ENCODE results near the gene BTAF1.

BTAF1 gene

DNA sequence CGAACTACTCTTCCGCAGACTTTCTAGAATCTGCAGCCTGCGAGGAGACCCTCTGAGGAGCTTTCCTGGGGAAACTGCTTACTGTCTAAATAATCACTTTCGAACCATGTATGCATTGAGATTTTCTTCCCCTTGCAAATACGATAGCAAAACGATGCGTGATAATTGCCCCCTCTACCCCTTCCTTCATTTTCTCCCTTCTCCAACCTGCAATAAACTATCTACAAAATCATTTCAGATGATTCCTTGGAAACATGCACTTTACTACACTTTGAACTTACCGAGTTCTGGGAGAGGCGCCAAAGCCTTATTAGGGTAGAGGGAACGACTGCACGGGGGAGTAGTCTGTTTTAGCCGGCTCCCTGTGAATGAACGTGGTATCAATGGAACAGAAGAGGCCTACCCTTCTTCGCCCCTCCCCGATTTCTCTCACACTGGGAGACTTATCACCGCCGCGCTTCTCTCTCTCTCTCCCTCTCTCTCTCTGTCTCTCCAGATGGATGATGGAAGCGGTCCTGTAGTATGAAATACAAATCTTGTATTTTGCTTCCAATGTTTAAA is 14.4 kb upstream of the BTAF1 start, which contains the start of gene FGFBP3:
Gene FGFBP3, minus strand, starts transcription at position 370 of the 561 bp plus-strand sequence. CDS start 517 bp downstream, outside the sequence.
- peak within 1 kb of the TSS; percentile 65 for H3K4me3 ChIP-seq (replicated peaks; ENCODE audit: low read depth, low read length)
- TF ChIP-seq, protein P1, sequence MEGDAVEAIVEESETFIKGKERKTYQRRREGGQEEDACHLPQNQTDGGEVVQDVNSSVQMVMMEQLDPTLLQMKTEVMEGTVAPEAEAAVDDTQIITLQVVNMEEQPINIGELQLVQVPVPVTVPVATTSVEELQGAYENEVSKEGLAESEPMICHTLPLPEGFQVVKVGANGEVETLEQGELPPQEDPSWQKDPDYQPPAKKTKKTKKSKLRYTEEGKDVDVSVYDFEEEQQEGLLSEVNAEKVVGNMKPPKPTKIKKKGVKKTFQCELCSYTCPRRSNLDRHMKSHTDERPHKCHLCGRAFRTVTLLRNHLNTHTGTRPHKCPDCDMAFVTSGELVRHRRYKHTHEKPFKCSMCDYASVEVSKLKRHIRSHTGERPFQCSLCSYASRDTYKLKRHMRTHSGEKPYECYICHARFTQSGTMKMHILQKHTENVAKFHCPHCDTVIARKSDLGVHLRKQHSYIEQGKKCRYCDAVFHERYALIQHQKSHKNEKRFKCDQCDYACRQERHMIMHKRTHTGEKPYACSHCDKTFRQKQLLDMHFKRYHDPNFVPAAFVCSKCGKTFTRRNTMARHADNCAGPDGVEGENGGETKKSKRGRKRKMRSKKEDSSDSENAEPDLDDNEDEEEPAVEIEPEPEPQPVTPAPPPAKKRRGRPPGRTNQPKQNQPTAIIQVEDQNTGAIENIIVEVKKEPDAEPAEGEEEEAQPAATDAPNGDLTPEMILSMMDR (IDR thresholded peaks at IDR 0.05; ENCODE audit: low read length, missing control alignments), result no peak
- DNase-seq (ENCODE audit: low read depth), result peak; percentile 51

DNA sequence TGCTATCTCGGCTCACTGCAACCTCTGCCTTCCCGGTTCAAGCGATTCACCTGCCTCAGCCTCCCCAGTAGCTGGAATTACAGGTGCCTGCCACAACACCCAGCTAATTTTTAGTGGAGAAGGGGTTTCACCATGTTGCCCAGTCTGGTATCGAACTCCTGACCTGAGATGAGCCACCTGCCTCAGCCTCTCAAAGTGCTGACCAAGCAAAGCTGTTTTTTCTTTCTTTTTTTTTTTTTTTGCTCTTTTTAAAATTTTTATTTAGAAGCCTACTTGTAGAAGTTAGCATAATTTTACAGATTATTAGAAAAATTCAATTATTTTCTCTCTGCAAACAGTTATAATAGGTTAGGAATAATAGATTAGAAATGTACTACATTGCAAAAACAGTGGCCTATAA is 13.1 kb upstream of the BTAF1 start:
- no peak for DNase-seq (ENCODE audit: low read depth)
- TF ChIP-seq, protein P1 (IDR thresholded peaks at IDR 0.05; ENCODE audit: low read length, missing control alignments), result no peak
- no peak overlapping the region for H3K4me3 ChIP-seq (replicated peaks; ENCODE audit: low read depth, low read length)

DNA sequence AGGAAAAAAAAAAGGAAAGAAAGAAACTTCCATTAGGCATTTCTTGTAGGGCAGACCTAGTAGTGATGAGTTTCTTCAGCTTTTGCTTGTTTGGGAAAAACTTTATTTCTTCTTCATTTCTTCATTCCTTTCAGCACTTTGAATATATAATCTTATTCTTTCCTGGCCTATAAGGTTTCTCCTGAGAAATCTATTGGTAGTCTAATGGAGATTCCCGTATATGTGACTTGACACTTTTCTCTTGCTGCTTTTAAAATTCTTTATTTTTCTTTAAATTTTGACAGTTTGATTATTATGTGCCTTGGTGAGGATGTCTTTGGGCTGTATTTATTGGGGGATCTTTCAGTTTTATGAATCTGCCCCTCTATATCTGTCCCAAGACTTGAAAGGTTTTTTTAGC is 3.9 kb upstream of the BTAF1 start:
- TF ChIP-seq, protein P1 (IDR thresholded peaks at IDR 0.05; ENCODE audit: low read length, missing control alignments), result no peak
- DNase-seq (ENCODE audit: low read depth), result no peak
- H3K4me3 ChIP-seq (replicated peaks; ENCODE audit: low read depth, low read length), result no peak overlapping the region

DNA sequence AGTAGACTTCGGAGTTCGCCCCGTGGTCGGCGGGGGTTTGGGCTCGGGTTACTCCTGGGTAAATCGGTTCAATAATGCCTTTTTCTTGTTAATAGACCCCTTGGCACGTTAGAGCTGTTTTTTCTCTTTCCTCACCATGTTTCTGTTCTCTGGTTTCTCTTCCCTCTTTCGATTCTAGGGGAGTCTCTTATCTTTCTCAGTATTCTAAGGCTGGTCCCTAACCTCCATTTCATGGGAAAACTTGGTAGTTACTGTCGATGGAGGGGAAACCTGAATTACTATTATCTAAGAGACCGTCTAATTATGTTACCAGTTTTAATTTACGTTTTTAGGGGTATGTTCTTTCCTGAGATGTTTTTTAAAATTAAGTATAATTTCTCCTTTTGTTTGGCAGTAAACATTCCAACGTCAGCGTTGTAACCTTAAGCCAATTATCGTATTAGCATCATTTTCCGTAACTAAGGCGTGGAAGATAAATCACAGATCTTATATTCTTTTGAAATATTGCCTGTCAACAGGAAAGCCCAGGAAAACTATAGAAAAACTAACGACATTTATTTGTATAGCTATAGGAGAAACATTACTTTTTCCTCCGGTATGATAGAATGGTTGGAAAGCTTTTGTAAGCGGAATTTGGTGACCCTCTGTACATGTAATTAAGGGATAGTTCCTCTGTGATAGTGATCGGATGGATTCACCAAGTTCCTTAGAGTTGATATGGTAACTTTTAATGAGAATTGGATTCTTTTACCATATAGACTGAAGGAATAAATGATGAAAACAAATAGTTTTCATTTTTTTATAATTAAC is 847 bp downstream of the BTAF1 start:
- peak overlapping the region; percentile 88 for H3K4me3 ChIP-seq (replicated peaks; ENCODE audit: low read depth, low read length)
- DNase-seq (ENCODE audit: low read depth), result peak; percentile 25

DNA sequence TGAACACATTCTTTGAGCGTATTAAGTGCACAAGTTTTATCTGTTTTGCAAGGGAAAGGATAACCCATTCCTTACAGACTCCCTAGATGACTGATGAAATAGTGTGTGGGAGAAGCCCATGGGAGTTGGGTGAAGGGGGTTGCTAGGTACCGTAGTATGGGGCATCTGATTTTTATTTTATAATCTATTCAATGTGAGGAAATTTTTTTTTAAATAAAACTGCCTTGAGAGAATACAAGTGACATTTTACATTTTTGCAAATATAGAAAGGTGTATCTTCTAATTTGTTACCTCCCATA is 1.4 kb downstream of the BTAF1 start:
- peak; percentile 62 for DNase-seq (ENCODE audit: low read depth)
- TF ChIP-seq, protein P1 (IDR thresholded peaks at IDR 0.05; ENCODE audit: low read length, missing control alignments), result no peak
- peak overlapping the region; percentile 88 for H3K4me3 ChIP-seq (replicated peaks; ENCODE audit: low read depth, low read length)

More for the DNA sequence above, 847 bp downstream of the BTAF1 start:
- TF ChIP-seq, protein P1 (IDR thresholded peaks at IDR 0.05; ENCODE audit: low read length, missing control alignments), result no peak

DNA sequence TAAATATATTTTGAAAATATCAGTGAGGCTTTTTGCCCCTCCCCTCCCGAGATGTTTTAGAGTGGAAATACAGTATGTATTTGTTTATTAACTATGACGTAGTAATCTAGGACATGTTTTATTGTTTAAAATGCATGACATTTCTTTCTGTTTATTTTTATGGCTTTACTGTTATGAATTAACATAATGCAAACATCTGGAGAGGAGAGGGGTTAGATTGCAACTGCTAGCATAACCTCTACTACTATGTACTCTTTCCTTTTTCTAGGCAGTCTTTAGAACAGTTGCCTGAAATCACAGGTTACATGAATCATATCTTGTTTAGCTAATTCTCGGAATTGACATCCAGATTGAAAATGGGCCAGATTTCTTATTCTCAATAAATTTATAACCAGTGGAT is 7.4 kb downstream of the BTAF1 start:
- H3K4me3 ChIP-seq (replicated peaks; ENCODE audit: low read depth, low read length), result no peak overlapping the region
- DNase-seq (ENCODE audit: low read depth), result no peak
- TF ChIP-seq, protein P1 (IDR thresholded peaks at IDR 0.05; ENCODE audit: low read length, missing control alignments), result no peak
